T-helper 22 cell (primary cell): ENCODE measurements around the gene HPSE2.

Experiments used
- DNase-seq: peaks from one replicate; pipeline ENCODE4 v3.0.0-alpha.2; 2020; ENCODE audit warnings: low read depth

Gene HPSE2

DNA sequence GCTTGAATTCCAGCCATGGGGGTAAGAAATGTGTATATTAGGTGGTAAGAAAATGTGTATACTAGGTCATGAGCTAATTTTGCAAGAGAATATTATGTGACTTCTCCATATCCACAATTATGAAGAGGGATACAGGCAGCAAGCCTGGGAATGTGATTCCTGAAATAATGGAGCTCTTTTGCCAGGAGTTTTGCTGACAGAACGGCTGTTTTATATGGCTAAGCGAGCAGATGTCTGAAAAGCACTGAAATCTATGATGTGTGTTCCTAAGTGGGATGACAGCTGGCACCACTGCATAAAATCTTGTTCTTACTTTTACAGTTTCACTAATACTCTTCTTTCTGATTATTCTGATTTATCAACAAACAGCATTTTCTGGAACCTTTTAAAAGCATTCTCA lies 402.9 kb downstream of the HPSE2 start:
- DNase-seq: no peak

DNA sequence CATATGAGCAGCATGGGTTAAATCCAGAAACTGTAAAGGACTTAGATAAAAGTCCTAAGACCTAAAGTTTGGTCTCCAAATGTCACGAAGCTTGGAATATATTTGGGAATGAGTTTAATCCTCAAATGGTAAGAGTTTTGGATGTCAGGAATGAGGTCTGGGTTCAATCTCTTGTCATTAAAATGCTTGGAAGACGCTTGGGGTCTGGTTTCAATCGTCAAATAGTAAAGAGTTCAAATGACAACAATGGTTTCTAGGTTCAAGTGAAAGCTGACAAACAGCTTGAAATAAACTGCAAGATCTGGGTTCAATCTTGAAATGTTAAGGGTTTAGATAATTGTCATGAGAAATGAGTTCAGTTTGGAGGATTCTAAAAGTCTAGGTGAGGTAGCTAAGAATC lies 403.5 kb downstream of the HPSE2 start:
- no peak for DNase-seq

GRCh38 chr10:98831391-98831790 lies 404.3 kb downstream of the HPSE2 start:
- DNase-seq: no peak

DNA sequence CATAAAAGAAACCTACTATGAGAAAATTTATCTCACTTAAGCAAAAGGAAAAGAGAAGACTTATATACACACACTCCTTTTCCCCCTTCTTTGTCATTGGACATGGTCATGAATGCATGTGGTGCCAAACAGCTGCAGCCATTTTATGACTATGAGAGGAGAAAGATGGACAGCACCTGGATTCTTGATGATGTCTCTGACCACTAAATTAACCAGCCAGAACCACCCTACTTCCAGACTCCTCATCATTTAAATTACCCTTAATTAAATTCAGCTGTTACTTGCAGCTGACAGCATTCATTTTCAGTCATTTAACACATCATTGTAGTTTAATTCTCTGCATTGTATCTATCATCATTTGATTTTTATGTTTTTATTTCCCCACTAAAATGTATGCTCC lies 409.9 kb downstream of the HPSE2 start:
- no peak for DNase-seq

DNA sequence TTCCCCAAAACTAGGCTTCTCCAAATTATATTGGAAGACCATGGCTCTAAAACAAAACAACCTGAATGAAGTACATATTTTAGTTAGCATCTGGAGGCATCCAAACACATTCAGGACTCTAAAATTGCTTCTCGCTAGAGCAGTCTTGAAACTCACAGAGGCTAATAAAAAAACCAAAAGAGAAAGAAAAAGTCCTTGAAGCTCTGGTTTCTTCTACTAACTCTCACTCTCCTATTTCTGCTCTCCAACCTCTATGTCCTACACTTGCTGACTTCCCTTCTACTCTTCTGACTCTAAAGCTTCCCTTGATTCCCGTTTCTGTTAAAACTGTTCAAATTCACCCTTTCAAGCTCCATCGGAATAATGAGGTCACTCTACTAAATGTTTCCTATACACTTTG lies 418.3 kb downstream of the HPSE2 start:
- no peak for DNase-seq

DNA sequence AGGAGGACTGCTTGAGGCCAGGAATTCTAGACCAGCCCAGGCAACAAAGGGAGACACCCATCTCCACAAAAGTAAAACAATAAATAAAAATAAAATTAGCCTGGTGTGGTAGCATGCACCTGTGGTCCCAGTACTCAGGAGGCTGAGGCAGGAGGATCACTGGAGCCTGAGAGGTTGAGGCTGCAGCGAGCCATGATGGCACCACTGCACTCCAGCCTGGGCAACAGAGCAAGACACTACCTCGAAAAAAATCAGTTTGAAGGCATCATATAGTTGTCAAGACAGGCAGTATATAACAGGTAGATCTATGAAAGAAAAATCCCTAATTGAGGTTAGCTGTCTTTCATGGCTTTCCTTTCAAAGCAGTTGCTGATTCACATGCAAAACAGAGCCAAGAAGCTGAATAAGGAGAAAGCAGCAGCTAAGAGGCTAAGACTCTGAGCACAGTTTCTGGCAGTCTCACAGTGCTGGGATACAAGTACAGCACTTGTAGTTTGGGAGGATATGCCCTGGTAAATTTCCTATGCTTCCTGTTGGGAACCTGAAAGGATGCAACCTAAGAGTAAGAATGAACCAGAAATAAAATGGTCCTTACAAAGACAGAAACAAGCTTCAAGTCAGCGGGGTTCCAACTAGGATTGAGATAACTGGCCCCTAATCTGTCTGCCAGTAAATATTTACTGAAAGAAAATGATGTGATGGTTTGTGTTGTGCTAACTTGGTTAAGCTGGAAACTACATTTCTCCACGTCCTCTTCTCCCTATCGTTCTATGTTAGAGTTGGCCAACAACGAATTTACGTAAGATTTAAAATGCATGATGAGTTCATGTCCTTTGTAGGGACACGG lies 420.4 kb downstream of the HPSE2 start:
- no peak for DNase-seq

GRCh38 chr10:98814470-98814869 lies 421.2 kb downstream of the HPSE2 start:
- no peak for DNase-seq

- no peak for DNase-seq
Measured at GRCh38 chr10:98808282-98808892, 427.3 kb downstream of the HPSE2 start.

DNA sequence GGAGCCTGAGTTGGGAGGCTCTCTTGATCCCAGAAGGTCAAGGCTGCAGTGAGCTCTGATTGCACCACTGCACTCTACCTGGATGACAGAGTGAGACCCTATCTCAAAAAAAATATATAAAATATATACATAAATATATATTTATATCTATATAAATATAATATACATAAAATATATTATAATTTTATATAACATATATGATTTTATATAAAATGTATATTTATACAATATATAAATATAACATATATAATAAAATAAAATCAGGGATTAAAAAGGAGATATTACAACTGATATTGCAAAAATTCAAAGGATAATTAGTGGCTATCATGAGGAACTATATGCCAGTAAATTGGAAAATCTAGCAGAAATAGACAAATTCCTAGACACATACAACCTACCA lies 435.4 kb downstream of the HPSE2 start:
- no peak for DNase-seq

DNA sequence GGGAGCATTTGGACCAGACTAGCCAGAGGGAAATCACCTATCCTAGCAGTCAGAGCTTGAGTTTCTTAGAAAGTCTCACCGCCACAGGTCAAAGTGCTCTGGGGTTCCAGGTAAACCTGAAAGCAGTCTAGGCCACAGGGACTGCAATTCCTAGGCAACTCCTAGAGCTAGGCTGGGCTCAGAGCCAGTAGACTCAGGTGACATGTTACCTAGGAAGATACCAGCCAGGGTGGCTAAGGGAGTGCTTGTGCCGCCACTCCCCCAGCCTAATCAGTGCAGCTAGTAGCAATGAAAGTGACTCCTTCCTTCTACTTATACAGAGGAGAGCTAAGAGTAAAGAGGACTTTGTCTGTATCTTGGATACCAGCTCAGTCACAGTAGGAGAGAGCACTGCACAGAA lies 440.2 kb downstream of the HPSE2 start:
- DNase-seq: no peak

- no peak for DNase-seq
Measured at GRCh38 chr10:98790817-98791216, 444.8 kb downstream of the HPSE2 start.

DNA sequence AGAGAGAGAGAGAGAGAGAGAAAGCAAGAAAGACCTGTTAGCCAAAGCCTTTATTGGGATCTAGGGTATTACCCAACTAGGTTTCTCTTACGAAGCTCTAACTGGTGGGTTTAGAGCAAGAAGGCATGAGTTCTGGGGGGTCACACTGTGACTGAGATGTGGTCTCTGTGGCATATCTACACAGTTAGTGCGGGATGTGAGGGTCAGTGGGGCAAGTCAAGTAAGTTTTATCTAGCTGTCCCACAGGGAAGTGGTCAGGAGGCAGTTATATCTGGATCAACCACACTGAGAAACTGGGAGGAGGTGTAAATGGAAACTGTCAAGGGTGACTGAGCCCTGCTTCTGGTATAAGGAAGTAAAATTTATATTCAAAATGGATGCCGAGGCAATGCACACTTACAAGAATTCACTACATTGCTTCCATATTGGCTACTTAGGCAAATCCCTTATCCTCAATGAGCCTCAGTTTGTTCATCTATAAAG lies 457.3 kb downstream of the HPSE2 start:
- no peak for DNase-seq

DNA sequence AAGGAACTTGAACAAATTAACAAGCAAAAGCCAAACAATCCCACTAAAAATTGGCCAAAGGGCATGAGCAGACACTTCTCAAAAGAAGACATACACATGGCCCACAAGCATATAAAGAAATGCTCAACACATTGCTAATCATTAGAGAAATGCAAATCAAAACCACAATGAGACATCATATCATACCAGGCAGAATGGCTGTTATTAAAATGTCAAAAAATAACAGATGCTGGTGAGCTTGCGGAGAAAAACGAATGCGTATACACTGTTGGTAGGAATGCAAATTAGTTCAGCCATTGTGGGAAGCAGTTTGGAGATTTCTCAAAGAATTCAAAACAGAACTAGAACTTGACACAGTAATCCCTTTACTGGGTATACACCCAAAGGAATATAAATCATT lies 477.2 kb downstream of the HPSE2 start:
- no peak for DNase-seq

GRCh38 chr10:98748298-98748697 lies 487.4 kb downstream of the HPSE2 start:
- no peak for DNase-seq

- no peak for DNase-seq
Measured at GRCh38 chr10:98745645-98746044, 490.0 kb downstream of the HPSE2 start.

GRCh38 chr10:98720551-98720950 lies 515.1 kb downstream of the HPSE2 start:
- no peak for DNase-seq

GRCh38 chr10:98713586-98713985 lies 522.1 kb downstream of the HPSE2 start:
- no peak for DNase-seq

DNA sequence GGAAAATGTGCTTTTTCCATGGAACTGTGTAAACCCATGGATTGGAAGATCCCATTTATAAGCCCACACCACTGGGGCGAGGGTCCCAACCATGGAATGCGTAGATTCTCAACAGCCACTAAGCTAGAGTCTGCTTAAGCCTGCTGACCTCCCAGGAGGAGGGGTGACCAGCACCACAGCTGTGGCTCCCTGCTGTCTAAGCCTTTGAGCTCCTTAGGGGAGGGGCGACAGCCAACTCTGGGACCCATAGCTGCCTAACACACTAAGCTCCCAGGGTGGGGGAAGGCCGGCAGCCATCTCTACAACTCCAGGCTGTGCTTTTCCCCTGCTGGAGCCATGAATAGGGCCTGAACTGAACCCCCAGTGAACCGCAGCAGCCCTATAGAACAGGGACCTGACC lies 539.1 kb downstream of the HPSE2 start:
- DNase-seq: no peak

- no peak for DNase-seq
Measured at GRCh38 chr10:98694883-98695282, 540.8 kb downstream of the HPSE2 start.

- no peak for DNase-seq
Measured at GRCh38 chr10:98694014-98694413, 541.6 kb downstream of the HPSE2 start.

- DNase-seq: no peak
Measured at GRCh38 chr10:98687685-98688084, 548.0 kb downstream of the HPSE2 start.

DNA sequence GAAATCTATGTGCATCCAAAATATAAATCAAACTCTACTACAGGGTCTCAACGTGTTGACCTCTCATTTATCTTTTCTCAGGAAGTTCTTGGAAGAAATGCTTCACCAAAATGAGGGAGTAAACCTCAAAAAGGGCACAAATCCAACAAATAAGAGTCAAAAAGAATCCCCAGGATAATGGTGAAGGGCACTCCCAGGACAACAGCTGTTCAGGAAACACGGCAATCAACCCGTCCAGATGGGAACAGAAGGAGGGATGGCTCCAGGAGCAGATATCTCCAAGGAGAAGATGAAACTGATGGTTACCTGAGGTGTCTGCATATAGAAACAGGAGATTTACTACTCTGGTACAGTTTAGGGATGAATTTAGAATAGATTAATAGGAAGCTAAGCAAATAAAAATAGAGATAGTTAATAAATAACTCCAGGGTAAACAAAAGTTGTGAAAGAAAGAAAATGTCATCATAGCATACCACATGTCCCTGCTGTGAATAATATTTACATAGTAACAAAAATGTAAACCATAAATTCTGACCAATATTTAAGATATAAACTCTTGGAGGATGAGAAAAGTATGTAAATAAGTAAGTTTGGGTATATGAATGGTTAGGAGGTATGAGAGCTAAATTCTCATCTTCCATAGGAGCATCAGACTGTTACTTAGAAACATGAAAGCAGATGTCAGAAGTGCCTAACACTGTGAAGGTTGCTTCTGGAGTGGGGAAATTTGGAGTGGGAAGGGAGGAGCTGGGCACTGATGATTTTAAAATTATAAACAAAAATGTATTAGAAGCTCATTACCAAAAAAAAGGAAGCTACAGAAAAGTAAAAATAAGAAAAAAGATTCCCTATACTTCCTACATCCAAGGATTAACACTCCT lies 551.4 kb downstream of the HPSE2 start:
- no peak for DNase-seq

- DNase-seq: no peak
Measured at GRCh38 chr10:98676895-98677294, 558.8 kb downstream of the HPSE2 start.
